ENCODE results near the gene ZGLP1.
"Not testable (repeated sequence)": the region's sequence is repeated elsewhere in the genome, so short reads cannot be mapped to it uniquely, and the experiment has no call there.

ZGLP1 gene

GRCh38 chr19:10309423-10309822 lies at the start of gene ZGLP1:
Gene ZGLP1 (minus strand): TSS chr19:10309815.
- intact Hi-C loops (cut with DNase I), result no loop called here
- DNase-seq, result no peak

GRCh38 chr19:10356431-10356830 lies 46.8 kb upstream of the ZGLP1 start:
- peak in 1 of 10 donors; percentile 38 for DNase-seq
- intact Hi-C loops (cut with DNase I), result no loop called here

GRCh38 chr19:10353793-10354391 lies 44.3 kb upstream of the ZGLP1 start:
- DNase-seq, result no peak
- intact Hi-C loops (cut with DNase I), result no loop called here

GRCh38 chr19:10352764-10353671 lies 43.4 kb upstream of the ZGLP1 start:
- peak in 1 of 10 donors; percentile 84 for DNase-seq
- intact Hi-C loops (cut with DNase I), result no loop called here

GRCh38 chr19:10346509-10346908 lies 36.9 kb upstream of the ZGLP1 start:
- DNase-seq, result no peak
- intact Hi-C loops (cut with DNase I), result no loop called here

- intact Hi-C loops (cut with DNase I), result no loop called here
- peak in 1 of 10 donors; percentile 13 for DNase-seq
Measured at GRCh38 chr19:10344780-10345179, 35.2 kb upstream of the ZGLP1 start.

GRCh38 chr19:10343495-10343894 lies 33.9 kb upstream of the ZGLP1 start:
- intact Hi-C loops (cut with DNase I), result no loop called here
- DNase-seq, result no peak

- DNase-seq, result no peak
- intact Hi-C loops (cut with DNase I), result loop anchor here (10.0 kb wide), 1 partner anchor 75 kb away; no protein-coding TSS in a partner anchor
Measured at GRCh38 chr19:10339977-10340376, 30.4 kb upstream of the ZGLP1 start.

- DNase-seq, result no peak
- intact Hi-C loops (cut with DNase I), result loop anchor here (10.0 kb wide), 1 partner anchor 75 kb away; no protein-coding TSS in a partner anchor
Measured at GRCh38 chr19:10339380-10339960, 29.9 kb upstream of the ZGLP1 start, which contains the start of gene ICAM3. Gene ICAM3 (minus strand): TSS chr19:10339624. CDS start chr19:10339614, 10 bp downstream.

- intact Hi-C loops (cut with DNase I), result loop anchor here (10.0 kb wide), 1 partner anchor 74 kb away; no protein-coding TSS in a partner anchor
- no peak for DNase-seq
Measured at GRCh38 chr19:10338940-10339339, 29.3 kb upstream of the ZGLP1 start.

- not testable (repeated sequence) for DNase-seq
- intact Hi-C loops (cut with DNase I), result loop anchor here (10.0 kb wide), 1 partner anchor 72 kb away; no protein-coding TSS in a partner anchor
Measured at GRCh38 chr19:10336725-10337124, 27.1 kb upstream of the ZGLP1 start.

GRCh38 chr19:10335352-10335985 lies 25.9 kb upstream of the ZGLP1 start:
- intact Hi-C loops (cut with DNase I), result loop anchor here (10.0 kb wide), 1 partner anchor 71 kb away; no protein-coding TSS in a partner anchor
- DNase-seq, result no peak

- intact Hi-C loops (cut with DNase I), result loop anchor here (5.0 to 10.0 kb wide), 2 partner anchors 48 to 70 kb away; partner anchors contain the start of gene TYK2
- DNase-seq, result peak; percentile 49 to 96 (median 70)
Measured at GRCh38 chr19:10334588-10335351, 25.2 kb upstream of the ZGLP1 start.

GRCh38 chr19:10333758-10334587 lies 24.4 kb upstream of the ZGLP1 start:
- intact Hi-C loops (cut with DNase I), result loop anchor here (5.0 to 10.0 kb wide), 2 partner anchors 48 to 69 kb away; partner anchors contain the start of gene TYK2
- DNase-seq, result no peak

- DNase-seq, result peak; percentile 96 to 99 (median 98)
- intact Hi-C loops (cut with DNase I), result loop anchor here (5.0 to 10.0 kb wide), 2 partner anchors 49 to 68 kb away; partner anchors contain the start of gene TYK2
Measured at GRCh38 chr19:10332965-10333757, 23.5 kb upstream of the ZGLP1 start, which contains the start of gene RAVER1. Gene RAVER1 (minus strand): TSS chr19:10333529. CDS start chr19:10333507, 22 bp downstream.

- intact Hi-C loops (cut with DNase I), result loop anchor here (5.0 to 10.0 kb wide), 2 partner anchors 50 to 68 kb away; partner anchors contain the start of gene TYK2
- DNase-seq, result no peak
Measured at GRCh38 chr19:10332158-10332964, 22.7 kb upstream of the ZGLP1 start.

GRCh38 chr19:10329555-10329954 lies 19.9 kb upstream of the ZGLP1 start:
- intact Hi-C loops (cut with DNase I), result no loop called here
- no peak for DNase-seq
